ENCODE measurements around the gene ARID5A. TPM values are rescaled to one million over a fixed set of nuclear protein-coding genes. Genes with fewer than 3 reads are reported as not detected.
A peak's percentile ranks its signal among the peaks of the same experiment; 100 is the strongest.

Gene ARID5A
- total RNA-seq = 93.0 and 100 TPM in 2 replicates
- total RNA-seq (2013) = 12.7 TPM
- 35.5 and 62.3 TPM in 2 replicates for polyA plus RNA-seq
- polyA minus RNA-seq = 45.8 and 63.6 TPM in 2 replicates

DNA sequence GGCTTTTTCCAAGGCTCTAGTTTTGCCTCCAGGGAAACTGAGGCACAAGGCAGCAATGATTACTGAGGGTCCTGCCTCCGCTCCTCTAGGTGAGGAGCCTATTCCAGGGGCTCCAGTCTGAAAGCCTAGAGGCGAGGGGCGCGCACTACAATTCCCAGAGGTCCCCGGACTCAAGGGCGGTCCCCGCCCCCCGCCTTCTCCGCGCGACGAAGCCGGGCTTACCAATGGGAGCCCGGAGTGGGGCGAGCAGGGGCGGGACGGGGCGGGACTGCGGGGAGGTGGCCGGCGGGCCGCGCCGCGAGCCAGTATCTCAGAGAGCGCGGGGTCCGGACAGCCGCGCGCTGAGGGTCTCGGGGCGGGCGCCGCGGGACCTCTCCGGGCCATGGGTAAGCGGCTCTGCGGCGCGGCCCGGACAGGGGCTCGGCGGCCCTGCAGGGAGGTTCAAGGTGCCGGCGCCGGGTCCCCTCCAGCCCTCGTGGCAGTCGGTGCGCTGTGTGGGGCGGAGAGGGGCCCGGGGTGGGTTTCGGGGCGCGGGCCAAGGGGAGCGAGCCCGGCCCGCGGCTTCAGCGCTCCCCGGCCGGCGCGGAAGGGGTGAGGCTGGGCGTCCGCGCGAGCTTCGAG is at the start of gene ARID5A:
TSS of gene ARID5A (plus strand) at position 308 of the 621 bp plus-strand sequence. CDS start at position 383, 75 bp downstream.
- no peaks in the 10 kb centered on the region for H3K27me3 ChIP-seq (replicated peaks in 1 of 4; ENCODE audit: control extremely low read depth in 1 of 4, control insufficient read depth in 3 of 4, insufficient read depth in 4 of 4, low read length in 3 of 4)
- peak within 1 kb of the TSS; percentile 95 for H3K4me2 ChIP-seq (replicated peaks; ENCODE audit: low read depth, low read length, poor library complexity, severe bottlenecking)
- Mint-ChIP-seq H3K4me3 (peak within 1 kb of the TSS; percentile 83), H3K9me3 (ENCODE audit: insufficient read depth) (no peaks in the 10 kb centered on the region), H3K27me3 (no peaks in the 10 kb centered on the region), H3K4me1 (peaks cover 44% of the 10 kb centered on the region), H3K27ac (peak within 1 kb of the TSS; percentile 97)
- DNase-seq (peak; percentile 92), ATAC-seq (ENCODE audit: low read depth) (peak; percentile 71)
- no peaks in the 10 kb centered on the region for H3K9me3 ChIP-seq (ENCODE audit: control extremely low read depth in 1 of 3, control insufficient read depth in 2 of 3, insufficient read depth in 1 of 3, low read length in 2 of 3)
- H2AFZ ChIP-seq (ENCODE audit: insufficient read depth, low read depth, low read length, poor library complexity, severe bottlenecking) = peak within 1 kb of the TSS; percentile 48
- CTCF ChIA-PET = interaction anchor here (0.6 to 6.1 kb wide), 6 partner anchors 9 to 280 kb away, joined by 3 to 53 read pairs (median 6); partner anchors contain the start of gene CNNM3
- H3K4me1 ChIP-seq (ENCODE audit: control insufficient read depth in 2 of 2, insufficient read depth in 2 of 2, low read length in 2 of 2) = peaks cover 38 to 55% of the 10 kb centered on the region in 2 donors
- H3K79me2 ChIP-seq (ENCODE audit: control insufficient read depth, insufficient read depth, low read length) = peaks cover 40% of the 10 kb centered on the region
- H4K20me1 ChIP-seq (ENCODE audit: control insufficient read depth, insufficient read depth, low read length, poor library complexity, severe bottlenecking) = peaks cover 34% of the 10 kb centered on the region
- peak within 1 kb of the TSS; percentile 28 to 85 (median 76) for H3K4me3 ChIP-seq (ENCODE audit: control extremely low read depth in 1 of 5, extremely low read depth in 1 of 5, insufficient read depth in 1 of 5, low read depth in 2 of 5, low read length in 4 of 5)
- peak within 1 kb of the TSS; percentile 81 to 94 for H3K27ac ChIP-seq (ENCODE audit: low read length in 2 of 2)
- intact Hi-C loops (cut with micrococcal nuclease) = loop anchor here (1.0 to 10.0 kb wide), 11 partner anchors 9 to 391 kb away; partner anchors contain the start of genes ANKRD39, CIAO1, CNNM3 and CNNM4
- WGBS (ENCODE audit: insufficient coverage) = under 1% methylated on average over 68 of the region's 69 CpGs
- TF ChIP-seq CTCF (IDR thresholded peaks at IDR 0.05) (peak; percentile 45), EZH2 (IDR thresholded peaks at IDR 0.05; ENCODE audit: borderline replicate concordance, insufficient read depth, low read depth, low read length, poor library complexity, severe bottlenecking) (no peak)
- H3K9ac ChIP-seq (ENCODE audit: low read length) = peak within 1 kb of the TSS; percentile 87
- H3K36me3 ChIP-seq (replicated peaks in 1 of 2; ENCODE audit: control extremely low read depth in 1 of 2, control insufficient read depth in 1 of 2, extremely low read depth in 1 of 2, insufficient read depth in 2 of 2, low read length in 1 of 2) = peaks cover 0 to 1% of the 10 kb centered on the region in 2 experiments
- POLR2A ChIA-PET = interaction anchor here (1.4 to 3.4 kb wide), 3 partner anchors 9 to 18 kb away, joined by 10 to 27 read pairs (median 12); no protein-coding TSS in a partner anchor

- peaks cover 10 to 15% of the 10 kb centered on the region in 2 donors for H3K4me1 ChIP-seq (ENCODE audit: control insufficient read depth in 2 of 2, insufficient read depth in 2 of 2, low read length in 2 of 2)
- no peak overlapping the region for H3K4me3 ChIP-seq (ENCODE audit: control extremely low read depth in 1 of 5, extremely low read depth in 1 of 5, insufficient read depth in 1 of 5, low read depth in 2 of 5, low read length in 4 of 5)
- ATAC-seq (ENCODE audit: low read depth) = no peak
- Mint-ChIP-seq H3K9me3 (ENCODE audit: insufficient read depth) (no peaks in the 10 kb centered on the region), H3K4me1 (peaks cover 22% of the 10 kb centered on the region), H3K27ac (no peak overlapping the region), H3K27me3 (no peaks in the 10 kb centered on the region), H3K4me3 (no peak overlapping the region)
- no peak for DNase-seq
- no peak overlapping the region for H3K27ac ChIP-seq (ENCODE audit: low read length in 2 of 2)
- no peaks in the 10 kb centered on the region for H4K20me1 ChIP-seq (ENCODE audit: control insufficient read depth, insufficient read depth, low read length, poor library complexity, severe bottlenecking)
- TF ChIP-seq CTCF (IDR thresholded peaks at IDR 0.05) = no peak
- no peak for TF ChIP-seq EZH2 (IDR thresholded peaks at IDR 0.05; ENCODE audit: borderline replicate concordance, insufficient read depth, low read depth, low read length, poor library complexity, severe bottlenecking)
- no peaks in the 10 kb centered on the region for H3K36me3 ChIP-seq (replicated peaks in 1 of 2; ENCODE audit: control extremely low read depth in 1 of 2, control insufficient read depth in 1 of 2, extremely low read depth in 1 of 2, insufficient read depth in 2 of 2, low read length in 1 of 2)
- H3K79me2 ChIP-seq (ENCODE audit: control insufficient read depth, insufficient read depth, low read length) = no peaks in the 10 kb centered on the region
- intact Hi-C loops (cut with micrococcal nuclease) = no loop called here
- ChIA-PET POLR2A (no interaction called here), CTCF (interaction anchor here (0.6 to 1.5 kb wide), 3 partner anchors 18 to 23 kb away, joined by 3 to 6 read pairs (median 4); no protein-coding TSS in a partner anchor)
- H3K27me3 ChIP-seq (replicated peaks in 1 of 4; ENCODE audit: control extremely low read depth in 1 of 4, control insufficient read depth in 3 of 4, insufficient read depth in 4 of 4, low read length in 3 of 4) = no peaks in the 10 kb centered on the region
- peaks cover 0 to 4% (median 3%) of the 10 kb centered on the region in 3 donors for H3K9me3 ChIP-seq (ENCODE audit: control extremely low read depth in 1 of 3, control insufficient read depth in 2 of 3, insufficient read depth in 1 of 3, low read length in 2 of 3)
- H3K4me2 ChIP-seq (replicated peaks; ENCODE audit: low read depth, low read length, poor library complexity, severe bottlenecking) = no peak overlapping the region
- no peak overlapping the region for H3K9ac ChIP-seq (ENCODE audit: low read length)
- no CpG with 5 or more reads among the region's 3 CpGs for WGBS (ENCODE audit: insufficient coverage)
- H2AFZ ChIP-seq (ENCODE audit: insufficient read depth, low read depth, low read length, poor library complexity, severe bottlenecking) = no peak overlapping the region
Observed at GRCh38 chr2:96489261-96489660, 47.3 kb upstream of the ARID5A start.

All from B cell (primary cell).